Body of pancreas (tissue), 4 donors: ENCODE results near the gene TNFSF4. TPM values are rescaled to one million over a fixed set of nuclear protein-coding genes. Genes with fewer than 3 reads are reported as not detected.

Experiments
- ATAC-seq: fragments of 150-250 bp; one replicate; pipeline ENCODE4 v1.9.1; 2016
- DNase-seq, 4 donors: peaks; one replicate each; pipeline ENCODE4 v3.0.0-alpha.2; 2019
- H3K27ac ChIP-seq, 4 donors: fragments of 200-600 bp; sonication (generic); 1 replicate in 3 of 4; 2 replicates in 1 of 4; pipeline versions ENCODE4 v1.5.1 to v1.6.1; 2016 to 2019; ENCODE audit warnings: mild to moderate bottlenecking in 1 of 4, mixed read lengths in 1 of 4, moderate library complexity in 1 of 4
- H3K27me3 ChIP-seq, 2 donors: fragments of 200-600 bp; sonication (generic); one replicate each; pipeline ENCODE4 v1.6.0; 2016; ENCODE audit warnings: mild to moderate bottlenecking in 1 of 2
- H3K36me3 ChIP-seq, 2 donors: fragments of 200-600 bp; sonication (generic); replicated peaks in 1 of 2; 2 replicates each; pipeline ENCODE4 v1.5.1; 2016; ENCODE audit warnings: low read depth in 2 of 2; ENCODE audit not compliant: insufficient read depth in 1 of 2
- H3K4me1 ChIP-seq: fragments of 200-600 bp; sonication (generic); one replicate; pipeline ENCODE4 v1.6.0; 2016
- H3K4me3 ChIP-seq, 2 donors: fragments of 200-600 bp; sonication (generic); 1 replicate in 1 of 2; 2 replicates in 1 of 2; pipeline ENCODE4 v1.5.1; 2016 to 2019
- H3K9me3 ChIP-seq, 3 donors: fragments of 200-600 bp; sonication (generic); 1 replicate in 2 of 3; 2 replicates in 1 of 3; pipeline ENCODE4 v1.5.1; 2016
- POLR2A ChIP-seq, 3 donors: fragments of 450-650 bp; IDR thresholded peaks; one replicate each; pipeline ENCODE4 v1.6.1; 2016; ENCODE audit warnings: antibody characterized with exemption in 3 of 3, mild to moderate bottlenecking in 2 of 3
- WGBS, 2 donors: methylation state at CpG; one replicate each; pipeline ENCODE4 v1.1.5; 2017; 5-methylcytosine and 5-hydroxymethylcytosine counted together
- intact Hi-C: fragments of 100-400 bp; cut with DNase I; formaldehyde crosslinking; loops from one replicate; pipeline ENCODE4 v1.15.1; 2023
- total RNA-seq, 2 donors: library from RNA; depleted of rRNA; stranded (reverse); fragments of >200 nt; gene quantifications; one replicate each; pipeline ENCODE4 v1.1.0, GENCODE V29; 2016
- TF ChIP-seq, protein P1 (sequence below), 7 experiments: fragments of 450-650 bp in 4 of 7; fragments of 200-600 bp in 3 of 7; sonication (generic) in 3 of 7; IDR thresholded peaks; one replicate each; pipeline ENCODE4 v1.5.1; 2016 to 2019; ENCODE audit warnings: antibody characterized with exemption in 7 of 7

TNFSF4 gene
- total RNA-seq, 2 donors from 2014 or later, result 1.3 TPM; not detected in 1

DNA sequence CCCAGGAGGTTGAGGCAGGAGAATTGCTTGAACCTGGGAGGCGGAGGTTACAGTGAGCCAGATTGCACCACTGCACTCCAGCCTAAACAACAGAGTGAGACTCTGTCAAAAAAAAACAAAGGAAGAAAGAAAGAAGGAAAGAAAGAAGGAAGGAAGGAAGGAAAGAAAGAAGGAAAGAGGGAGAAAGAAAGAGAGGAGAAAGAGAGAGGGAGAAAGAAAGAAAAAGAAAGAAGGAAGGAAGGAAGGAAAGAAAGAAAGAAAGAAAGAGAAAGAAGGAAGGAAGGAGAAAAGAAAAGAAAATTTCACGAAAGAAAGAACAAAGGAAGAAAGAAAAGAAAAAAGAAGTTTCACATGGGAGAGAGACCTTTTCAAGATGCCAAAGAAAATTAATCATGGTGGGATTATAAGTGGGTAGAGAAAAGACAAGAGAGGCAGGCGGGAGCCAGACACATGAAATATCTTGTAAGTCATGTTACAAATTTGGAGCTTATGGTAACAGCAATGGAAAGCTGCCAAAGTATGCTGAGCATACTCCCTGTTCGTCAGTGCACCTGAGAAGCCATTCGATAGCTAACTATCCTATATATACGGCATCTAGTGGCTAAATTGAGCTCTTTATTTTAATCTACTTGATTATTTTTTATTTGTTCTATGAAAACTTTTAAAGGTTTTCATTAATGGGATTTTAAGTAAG is 41.3 kb upstream of the TNFSF4 start:
- Histone ChIP-seq H3K27ac (no peak overlapping the region), H3K4me3 (no peak overlapping the region), H3K4me1 (no peaks in the 10 kb centered on the region), H3K27me3 (no peaks in the 10 kb centered on the region), H3K36me3 (no peaks in the 10 kb centered on the region), H3K9me3 (no peaks in the 10 kb centered on the region)
- no peak for DNase-seq
- 86 to 87% methylated on average over 6 of the region's 6 CpGs for WGBS, 2 donors
- no peak for TF ChIP-seq POLR2A (IDR thresholded peaks at IDR 0.05)
- TF ChIP-seq, protein P1, sequence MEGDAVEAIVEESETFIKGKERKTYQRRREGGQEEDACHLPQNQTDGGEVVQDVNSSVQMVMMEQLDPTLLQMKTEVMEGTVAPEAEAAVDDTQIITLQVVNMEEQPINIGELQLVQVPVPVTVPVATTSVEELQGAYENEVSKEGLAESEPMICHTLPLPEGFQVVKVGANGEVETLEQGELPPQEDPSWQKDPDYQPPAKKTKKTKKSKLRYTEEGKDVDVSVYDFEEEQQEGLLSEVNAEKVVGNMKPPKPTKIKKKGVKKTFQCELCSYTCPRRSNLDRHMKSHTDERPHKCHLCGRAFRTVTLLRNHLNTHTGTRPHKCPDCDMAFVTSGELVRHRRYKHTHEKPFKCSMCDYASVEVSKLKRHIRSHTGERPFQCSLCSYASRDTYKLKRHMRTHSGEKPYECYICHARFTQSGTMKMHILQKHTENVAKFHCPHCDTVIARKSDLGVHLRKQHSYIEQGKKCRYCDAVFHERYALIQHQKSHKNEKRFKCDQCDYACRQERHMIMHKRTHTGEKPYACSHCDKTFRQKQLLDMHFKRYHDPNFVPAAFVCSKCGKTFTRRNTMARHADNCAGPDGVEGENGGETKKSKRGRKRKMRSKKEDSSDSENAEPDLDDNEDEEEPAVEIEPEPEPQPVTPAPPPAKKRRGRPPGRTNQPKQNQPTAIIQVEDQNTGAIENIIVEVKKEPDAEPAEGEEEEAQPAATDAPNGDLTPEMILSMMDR (IDR thresholded peaks at IDR 0.05), result no peak
- ATAC-seq, result no peak
- intact Hi-C loops, result no loop called here

DNA sequence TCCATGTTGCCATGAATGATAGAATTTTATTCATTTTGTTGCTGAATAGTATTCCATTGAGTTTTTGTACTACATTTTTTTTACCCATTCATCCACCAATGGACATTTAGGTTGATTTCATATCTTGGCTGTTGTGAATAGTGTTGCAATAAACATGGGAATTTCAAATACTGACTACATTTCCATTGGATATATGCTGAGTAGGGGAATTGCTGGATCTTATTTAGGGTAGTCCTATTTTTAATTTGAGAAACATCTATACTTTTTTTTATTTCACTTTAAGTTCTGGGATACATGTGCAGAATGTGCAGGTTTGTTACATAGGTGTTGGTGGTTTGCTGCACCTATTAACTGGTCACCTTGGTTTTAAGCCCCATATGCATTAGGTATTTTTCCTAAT is 38.8 kb upstream of the TNFSF4 start:
- no peak for TF ChIP-seq POLR2A (IDR thresholded peaks at IDR 0.05)
- TF ChIP-seq, protein P1 (IDR thresholded peaks at IDR 0.05), result no peak

DNA sequence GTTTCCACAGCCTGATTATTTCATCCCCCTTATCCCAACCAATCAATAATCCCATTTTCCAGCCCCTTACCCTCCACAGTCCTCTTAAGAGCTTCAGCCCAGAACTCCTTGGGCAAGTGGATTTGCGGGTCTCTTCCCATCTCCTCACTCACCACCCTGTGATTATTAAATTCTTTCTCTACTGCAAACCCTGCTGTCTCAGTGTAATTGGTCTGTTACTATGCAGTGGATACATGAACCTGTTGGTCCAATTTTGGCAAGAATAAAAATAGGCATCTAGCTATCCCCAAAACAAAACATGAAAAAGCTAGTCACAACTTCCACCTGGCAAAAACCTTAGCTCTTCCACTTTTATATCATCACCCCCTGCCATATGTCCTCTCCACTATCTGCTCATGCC is 36.2 kb upstream of the TNFSF4 start:
- ATAC-seq (no peak), DNase-seq (no peak)
- 92 to 96% methylated on average over 1 of the region's 1 CpG for WGBS, 2 donors
- Histone ChIP-seq H3K9me3 (no peaks in the 10 kb centered on the region), H3K4me1 (no peaks in the 10 kb centered on the region), H3K27me3 (no peaks in the 10 kb centered on the region), H3K4me3 (no peak overlapping the region), H3K27ac (no peak overlapping the region), H3K36me3 (no peaks in the 10 kb centered on the region)
- TF ChIP-seq, protein P1 (IDR thresholded peaks at IDR 0.05), result no peak
- TF ChIP-seq POLR2A (IDR thresholded peaks at IDR 0.05), result no peak
- intact Hi-C loops, result no loop called here

More for the DNA sequence above, 38.8 kb upstream of the TNFSF4 start:
- no peak for DNase-seq
- ATAC-seq, result no peak
- intact Hi-C loops, result no loop called here
- no peak overlapping the region for H3K4me3 ChIP-seq
- H3K9me3 ChIP-seq, result no peaks in the 10 kb centered on the region
- no peak overlapping the region for H3K27ac ChIP-seq
- H3K27me3 ChIP-seq, result no peaks in the 10 kb centered on the region
- H3K4me1 ChIP-seq, result no peaks in the 10 kb centered on the region
- no peaks in the 10 kb centered on the region for H3K36me3 ChIP-seq

DNA sequence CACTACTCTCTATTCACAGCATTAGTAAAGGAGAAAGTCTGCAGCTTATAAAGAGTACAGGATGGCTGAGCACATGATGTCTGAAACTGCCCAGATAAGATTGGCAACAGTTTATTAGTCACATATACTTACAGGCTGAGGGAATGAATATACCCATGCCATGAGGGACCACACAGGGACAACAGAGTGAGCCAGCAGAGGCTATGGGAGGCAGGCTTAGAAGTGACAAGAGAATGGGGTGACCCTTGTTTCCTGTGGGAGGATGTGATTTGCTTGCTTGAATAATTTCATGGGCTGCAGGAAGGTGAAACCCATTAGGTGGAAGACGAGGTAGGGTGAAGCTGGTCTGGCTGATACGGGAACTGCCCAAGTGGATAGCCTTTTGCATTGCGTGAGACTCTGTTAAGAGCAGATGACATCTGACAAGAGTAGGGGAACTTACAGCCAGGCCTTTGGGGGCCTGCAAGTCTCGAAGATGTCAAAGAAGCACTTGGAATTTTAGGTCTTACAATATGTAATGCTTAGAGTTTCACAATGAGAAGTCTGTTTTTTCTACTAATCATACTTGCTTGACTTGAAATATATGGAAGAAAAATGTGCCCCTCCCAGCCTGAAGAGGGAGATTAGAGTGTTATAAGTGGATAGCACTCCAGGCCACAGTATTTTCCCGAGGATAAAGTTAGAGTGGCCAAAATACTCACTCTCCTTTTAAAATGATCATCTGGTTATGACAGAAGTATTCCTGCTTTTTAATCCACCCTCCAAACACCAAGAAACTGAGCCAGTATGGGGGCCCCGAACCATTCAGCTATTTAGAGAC is 34.6 kb upstream of the TNFSF4 start:
- Histone ChIP-seq H3K36me3 (no peaks in the 10 kb centered on the region), H3K9me3 (no peaks in the 10 kb centered on the region), H3K27me3 (no peaks in the 10 kb centered on the region), H3K4me1 (no peaks in the 10 kb centered on the region), H3K4me3 (no peak overlapping the region), H3K27ac (no peak overlapping the region)
- 83 to 95% methylated on average over 6 of the region's 6 CpGs for WGBS, 2 donors
- no peak for ATAC-seq
- no peak for DNase-seq
- TF ChIP-seq POLR2A (IDR thresholded peaks at IDR 0.05), result no peak
- TF ChIP-seq, protein P1 (IDR thresholded peaks at IDR 0.05), result no peak
- intact Hi-C loops, result no loop called here
